Activated naive CD4-positive, alpha-beta T cell (primary cell): ENCODE measurements around the gene TRIO.

Experiments used
- DNase-seq, 4 experiments: peaks; one replicate each; lab custom pipeline; 2025; lab: John Stamatoyannopoulos, UW

The TRIO gene

DNA sequence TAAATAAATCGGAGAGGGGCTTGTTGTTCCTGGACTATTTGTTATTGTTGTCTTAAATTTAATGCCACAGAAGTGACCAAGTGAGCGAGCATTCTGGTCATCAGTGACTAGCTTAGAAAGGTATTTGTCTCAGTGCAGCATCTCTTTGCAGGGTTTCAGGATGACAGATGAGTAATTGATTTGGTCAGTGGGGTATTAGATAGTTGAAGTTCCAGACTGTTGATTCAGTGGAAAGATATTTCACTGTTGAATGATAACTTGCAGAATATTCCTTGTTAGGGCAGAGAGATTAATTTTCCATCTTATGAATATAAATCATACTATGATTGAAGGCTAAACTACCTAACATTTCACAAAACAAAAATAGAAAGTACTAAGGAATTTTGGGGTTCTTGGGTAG lies 122.4 kb downstream of the TRIO start:
- no peak for DNase-seq

GRCh38 chr5:14266171-14266570 lies 123.0 kb downstream of the TRIO start:
- DNase-seq: no peak

- no peak for DNase-seq
Observed at GRCh38 chr5:14266686-14267085, 123.5 kb downstream of the TRIO start.

DNA sequence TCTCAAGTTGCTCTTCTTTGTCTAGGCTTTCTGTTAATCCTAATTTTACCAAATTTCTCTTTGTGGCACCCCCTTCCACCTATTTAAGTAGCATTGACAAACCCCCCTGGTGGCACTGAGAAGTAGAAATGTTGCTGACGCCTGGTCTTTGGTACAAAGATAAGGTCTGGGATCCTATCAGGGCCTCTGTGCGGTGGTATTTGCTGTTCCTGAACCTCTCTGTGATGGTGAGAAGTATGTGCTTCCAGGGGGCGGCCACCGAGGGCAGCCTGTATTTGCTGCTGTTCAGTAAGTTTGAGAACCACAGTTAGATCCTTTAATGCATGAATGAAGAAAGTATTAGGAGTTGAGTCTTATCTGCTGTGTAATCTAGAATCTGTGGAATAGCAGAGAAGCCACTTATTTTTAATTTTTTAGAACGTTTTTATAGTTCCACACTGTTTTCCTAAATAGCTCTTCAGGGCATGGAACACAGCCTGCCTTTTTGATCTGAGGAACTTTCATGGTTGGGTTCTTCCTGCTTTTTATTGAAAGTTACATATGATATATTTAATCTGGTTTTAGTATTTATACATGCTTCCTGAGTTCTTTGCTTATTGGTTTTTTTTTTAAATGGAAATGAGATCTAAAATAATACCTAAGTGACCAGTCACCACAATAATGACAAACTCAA lies 124.2 kb downstream of the TRIO start:
- DNase-seq: no peak

DNA sequence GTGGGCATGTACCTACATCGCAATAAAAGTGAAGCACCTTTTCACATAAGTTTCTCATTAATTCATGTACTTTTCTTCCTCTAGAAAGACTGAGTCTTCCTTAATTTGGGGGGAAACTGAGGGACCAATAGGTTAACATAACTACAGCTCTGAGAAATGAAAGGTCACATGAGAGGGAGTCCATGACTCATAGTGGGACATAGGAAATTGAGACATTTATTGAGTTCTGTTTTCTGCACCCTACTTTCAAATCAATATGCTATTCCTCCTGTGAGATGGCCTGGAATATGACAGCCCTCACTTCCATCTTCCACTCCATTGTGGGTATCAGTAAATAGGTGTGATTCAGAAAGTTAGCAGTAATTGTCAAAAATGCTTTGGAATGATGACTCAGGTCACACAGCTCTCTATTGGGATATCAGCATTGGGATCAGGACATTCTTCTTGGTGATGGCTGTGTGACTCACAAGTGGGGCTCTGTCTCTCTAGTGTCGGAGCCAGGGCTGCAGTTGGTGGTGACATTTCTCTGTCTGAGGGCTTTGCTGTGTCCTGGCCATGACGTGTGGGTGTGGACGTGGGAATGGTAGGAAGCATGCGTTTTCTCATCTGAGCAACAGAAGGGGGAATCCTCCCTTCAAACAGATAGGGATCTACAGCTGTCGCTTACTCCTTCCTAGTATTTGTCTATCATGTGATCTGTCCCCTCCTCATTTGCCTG lies 125.0 kb downstream of the TRIO start:
- DNase-seq: no peak

- no peak for DNase-seq
Observed at GRCh38 chr5:14268738-14269137, 125.6 kb downstream of the TRIO start.

GRCh38 chr5:14269395-14269794 lies 126.3 kb downstream of the TRIO start:
- DNase-seq: no peak

DNA sequence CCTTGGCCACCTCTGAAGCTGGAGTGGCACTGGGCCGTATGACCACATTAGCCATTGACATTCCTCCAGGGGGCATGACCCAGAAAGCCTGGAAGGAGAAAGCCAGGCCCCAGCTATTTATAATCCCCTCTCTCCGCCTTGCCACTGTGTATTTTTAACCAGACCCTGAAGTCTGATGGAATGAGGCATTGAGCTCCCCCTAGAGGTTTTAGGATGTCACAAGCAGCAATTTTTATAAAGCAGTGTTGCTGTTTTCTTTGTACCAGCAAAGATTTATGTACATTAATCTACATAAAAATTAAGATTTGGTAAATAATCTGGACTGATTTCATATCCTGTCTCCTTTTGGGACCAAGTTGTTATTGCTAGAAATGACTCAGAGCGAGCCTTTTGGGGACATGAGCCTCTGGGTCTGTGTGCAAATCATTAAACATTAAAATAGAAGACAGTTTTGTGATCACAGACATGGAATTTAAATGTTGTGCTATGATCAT lies 127.1 kb downstream of the TRIO start:
- no peak for DNase-seq

- no peak for DNase-seq
Observed at GRCh38 chr5:14272548-14273205, 129.5 kb downstream of the TRIO start.

DNA sequence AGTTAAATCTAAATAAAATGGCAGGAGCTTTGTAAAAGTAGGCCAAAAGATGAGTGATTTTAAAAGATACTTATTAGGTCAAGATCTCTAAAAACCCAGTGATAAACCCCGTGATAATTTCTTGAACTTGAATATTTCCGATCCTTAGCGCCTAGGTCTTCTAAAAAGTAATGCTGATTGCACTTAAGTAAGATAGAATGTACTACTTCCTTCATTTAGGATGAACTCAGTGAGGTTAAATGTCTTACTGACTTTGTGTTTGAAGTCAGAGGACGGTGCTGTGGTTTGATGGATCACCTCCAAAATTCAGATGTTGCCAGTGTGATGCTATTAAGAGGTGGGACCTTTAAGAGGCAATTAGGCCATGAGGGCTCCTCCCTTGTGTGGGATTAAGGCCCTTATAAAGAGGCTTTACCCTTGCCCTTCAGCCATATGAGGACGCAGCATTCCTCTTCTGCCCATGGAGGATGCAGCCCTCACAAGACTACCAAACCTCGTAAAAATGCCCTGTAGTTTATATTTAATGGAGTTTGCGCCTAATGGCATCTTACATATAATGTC lies 130.1 kb downstream of the TRIO start:
- DNase-seq: no peak

- no peak for DNase-seq
Observed at GRCh38 chr5:14276380-14276779, 133.2 kb downstream of the TRIO start.

- no peak for DNase-seq
Observed at GRCh38 chr5:14277385-14278320, 134.5 kb downstream of the TRIO start.

GRCh38 chr5:14280294-14280854 lies 137.2 kb downstream of the TRIO start:
- DNase-seq: no peak

GRCh38 chr5:14281746-14282181 lies 138.6 kb downstream of the TRIO start:
- no peak for DNase-seq

DNA sequence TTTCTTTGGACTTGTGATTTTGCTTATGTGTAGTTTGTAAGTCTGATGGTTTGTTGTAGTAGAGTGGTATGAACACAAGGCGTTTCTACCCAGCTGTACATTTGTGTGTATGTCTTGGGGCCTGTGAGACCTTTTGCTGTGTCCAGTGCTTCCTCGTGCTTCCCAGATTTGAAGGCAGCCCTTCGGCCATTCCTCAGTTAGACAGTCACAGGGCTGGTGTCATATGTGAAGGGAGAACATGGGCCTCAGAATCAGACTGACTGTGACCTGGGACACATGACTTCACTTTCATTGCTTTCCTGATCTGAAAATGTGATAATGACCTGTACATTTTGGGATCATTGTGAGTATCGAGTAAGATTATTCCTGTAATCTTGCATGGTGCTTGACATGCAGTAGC lies 140.0 kb downstream of the TRIO start:
- DNase-seq: no peak

- DNase-seq: no peak
Observed at GRCh38 chr5:14284392-14285148, 141.4 kb downstream of the TRIO start.

- DNase-seq: no peak
Observed at GRCh38 chr5:14286007-14286406, 142.9 kb downstream of the TRIO start.

DNA sequence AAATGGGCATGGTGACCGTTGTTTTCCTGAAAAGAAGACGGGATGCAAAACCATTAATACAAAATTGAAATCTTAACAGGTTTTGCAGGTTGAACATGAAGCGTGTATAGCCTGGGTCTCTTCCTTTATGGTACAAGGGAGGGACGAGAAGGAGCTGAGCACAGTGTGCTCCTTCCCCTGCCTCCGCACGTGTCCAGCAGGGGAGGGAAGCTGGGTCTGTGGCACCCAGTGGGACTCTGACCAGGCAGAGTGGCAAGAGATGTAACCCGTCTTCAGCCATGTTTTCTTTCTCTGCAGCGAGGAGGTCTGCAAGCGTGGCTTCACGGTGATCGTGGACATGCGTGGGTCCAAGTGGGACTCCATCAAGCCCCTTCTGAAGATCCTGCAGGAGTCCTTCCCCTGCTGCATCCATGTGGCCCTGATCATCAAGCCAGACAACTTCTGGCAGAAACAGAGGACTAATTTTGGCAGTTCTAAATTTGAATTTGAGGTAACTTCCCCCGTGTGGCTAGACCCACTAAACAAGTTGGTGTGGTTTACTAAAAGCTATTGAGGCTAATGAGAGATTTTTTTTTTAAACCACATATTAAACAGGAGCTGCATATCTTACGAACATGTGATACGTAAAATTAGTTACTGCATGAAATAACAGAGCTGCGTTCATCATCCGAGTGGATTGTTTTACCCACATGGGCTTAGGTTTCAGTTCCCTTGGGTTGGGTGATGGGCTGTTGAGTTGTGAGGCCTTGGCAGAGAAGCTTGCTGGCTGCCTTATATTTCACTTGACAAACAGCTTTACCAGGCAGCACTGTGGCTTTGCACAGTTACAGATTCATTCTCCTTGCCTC lies 143.7 kb downstream of the TRIO start:
- DNase-seq: no peak
